K562 treated with DMSO at 1 percent for 4 hours (cell line): Measurements from ENCODE around the gene ZNF608. TPM values are rescaled to one million over a fixed set of nuclear protein-coding genes. Genes with fewer than 3 reads are reported as not detected.

ENCODE experiments used
- total RNA-seq: library from RNA; unstranded; fragments of 300-600 nt; gene quantifications from 2 replicates; pipeline ENCODE4 v1.2.3, GENCODE V29; 2022; ENCODE audit not compliant: insufficient read depth

The ZNF608 gene, protein sequence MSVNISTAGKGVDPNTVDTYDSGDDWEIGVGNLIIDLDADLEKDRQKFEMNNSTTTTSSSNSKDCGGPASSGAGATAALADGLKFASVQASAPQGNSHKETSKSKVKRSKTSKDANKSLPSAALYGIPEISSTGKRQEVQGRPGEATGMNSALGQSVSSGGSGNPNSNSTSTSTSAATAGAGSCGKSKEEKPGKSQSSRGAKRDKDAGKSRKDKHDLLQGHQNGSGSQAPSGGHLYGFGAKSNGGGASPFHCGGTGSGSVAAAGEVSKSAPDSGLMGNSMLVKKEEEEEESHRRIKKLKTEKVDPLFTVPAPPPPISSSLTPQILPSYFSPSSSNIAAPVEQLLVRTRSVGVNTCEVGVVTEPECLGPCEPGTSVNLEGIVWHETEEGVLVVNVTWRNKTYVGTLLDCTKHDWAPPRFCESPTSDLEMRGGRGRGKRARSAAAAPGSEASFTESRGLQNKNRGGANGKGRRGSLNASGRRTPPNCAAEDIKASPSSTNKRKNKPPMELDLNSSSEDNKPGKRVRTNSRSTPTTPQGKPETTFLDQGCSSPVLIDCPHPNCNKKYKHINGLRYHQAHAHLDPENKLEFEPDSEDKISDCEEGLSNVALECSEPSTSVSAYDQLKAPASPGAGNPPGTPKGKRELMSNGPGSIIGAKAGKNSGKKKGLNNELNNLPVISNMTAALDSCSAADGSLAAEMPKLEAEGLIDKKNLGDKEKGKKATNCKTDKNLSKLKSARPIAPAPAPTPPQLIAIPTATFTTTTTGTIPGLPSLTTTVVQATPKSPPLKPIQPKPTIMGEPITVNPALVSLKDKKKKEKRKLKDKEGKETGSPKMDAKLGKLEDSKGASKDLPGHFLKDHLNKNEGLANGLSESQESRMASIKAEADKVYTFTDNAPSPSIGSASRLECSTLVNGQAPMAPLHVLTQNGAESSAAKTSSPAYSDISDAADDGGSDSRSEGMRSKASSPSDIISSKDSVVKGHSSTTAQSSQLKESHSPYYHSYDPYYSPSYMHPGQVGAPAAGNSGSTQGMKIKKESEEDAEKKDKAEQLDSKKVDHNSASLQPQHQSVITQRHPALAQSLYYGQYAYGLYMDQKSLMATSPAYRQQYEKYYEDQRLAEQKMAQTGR (N-terminal part only)
- total RNA-seq = 1.0 and 1.9 TPM in 2 replicates

DNA sequence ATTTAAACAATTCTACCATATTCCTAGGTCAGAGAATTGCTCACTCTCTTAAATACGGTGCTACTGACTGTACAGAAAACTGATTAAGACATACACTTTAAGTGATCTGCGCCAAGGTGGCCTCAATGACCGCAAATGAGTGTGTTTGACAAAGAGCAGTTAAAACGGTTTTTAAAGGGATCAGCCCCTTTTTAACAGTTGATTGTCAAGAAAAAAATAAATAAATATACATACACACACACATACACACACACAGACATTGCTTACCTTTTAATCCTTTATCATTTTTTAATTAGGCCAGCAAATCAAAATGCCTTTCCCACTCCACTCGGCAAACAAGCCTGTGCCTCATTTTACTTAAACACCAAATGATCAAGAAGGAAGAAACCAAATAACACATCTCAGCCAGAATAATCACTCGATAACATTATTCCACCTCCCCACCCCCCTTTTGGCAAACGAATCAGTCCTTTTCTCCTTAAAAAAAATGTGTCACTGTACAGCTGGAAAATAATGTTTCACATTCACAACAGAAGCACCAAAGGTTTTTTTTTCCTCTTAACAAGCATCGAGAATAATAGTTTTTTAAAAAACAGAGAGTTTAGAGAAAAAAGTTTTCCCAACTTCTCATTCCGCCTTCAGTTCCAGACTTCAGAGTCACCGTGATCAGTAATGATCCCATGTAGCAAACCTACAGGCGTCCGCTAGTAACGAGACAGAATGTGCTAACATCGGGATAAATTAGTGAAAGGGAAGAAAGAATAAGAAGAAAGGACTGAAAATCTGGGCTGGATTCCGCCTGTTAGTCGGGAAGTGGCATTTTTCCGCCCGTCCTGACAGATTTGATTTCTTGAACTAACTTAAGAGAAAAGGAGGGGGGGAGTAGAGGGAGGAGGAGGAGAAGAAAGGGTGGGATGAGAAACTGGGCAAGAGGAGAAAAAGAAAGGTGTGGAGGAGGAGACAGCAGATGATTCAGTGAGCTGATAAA is at the start of gene ZNF608:
ZNF608 (minus strand) TSS at position 712 of the 988 bp plus-strand sequence. CDS start 1,650 bp downstream, outside the sequence.

